Activated CD4-positive, alpha-beta T cell treated with anti-CD3 and anti-CD28 coated beads, Interleukin-2, amount 50 U/mL, for 24 hours (primary cell): ENCODE data around the gene HEXD.
"Not testable (repeated sequence)": the region's sequence is repeated elsewhere in the genome, so short reads cannot be mapped to it uniquely, and the experiment has no call there.

ENCODE experiments used
- DNase-seq, 2 donors: peaks; one replicate each; pipeline ENCODE4 v3.0.0-alpha.2; 2020; ENCODE audit warnings: low read depth in 1 of 2, low spot score in 1 of 2

The HEXD gene

DNA sequence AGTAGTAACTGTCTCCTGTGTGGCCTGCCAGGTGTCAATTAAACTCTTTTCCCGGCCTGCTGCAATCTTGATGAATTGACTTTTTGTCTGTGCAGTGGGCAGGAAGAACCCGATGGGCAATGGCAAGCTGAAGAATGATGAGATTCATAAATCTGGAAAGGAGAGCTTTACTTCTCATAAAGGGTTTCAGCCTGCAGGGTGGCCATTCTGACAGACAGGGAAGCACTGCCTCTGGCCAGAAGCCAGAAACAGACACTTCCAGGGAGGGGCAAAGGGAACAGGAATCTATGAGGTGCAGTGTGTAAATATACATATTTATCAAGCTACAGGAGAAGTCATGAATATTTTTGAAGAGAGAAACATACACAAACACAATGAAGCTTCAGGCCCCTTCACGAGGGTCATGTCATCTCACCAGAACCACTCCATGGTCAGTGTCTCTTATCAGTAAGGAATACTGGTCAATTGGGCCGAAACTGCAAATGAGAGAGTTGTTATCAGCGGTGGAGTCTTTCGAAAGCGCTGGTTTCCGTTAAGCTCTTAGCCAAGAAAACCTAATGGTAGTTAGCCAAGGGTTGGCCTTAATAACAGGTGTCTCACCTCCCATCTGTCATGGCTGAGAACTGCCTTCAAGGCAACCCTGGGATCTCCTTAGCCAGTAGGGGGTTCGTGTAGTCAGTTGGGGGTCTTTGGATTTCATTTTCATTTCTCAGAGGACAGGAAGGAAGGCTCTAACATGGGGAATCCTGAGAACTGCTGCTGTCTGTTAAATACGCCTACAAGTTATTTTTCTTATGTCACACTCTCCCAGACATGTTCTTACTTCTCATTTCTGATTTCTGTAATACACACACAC is 39.2 kb downstream of the HEXD start:
- no peak for DNase-seq

DNA sequence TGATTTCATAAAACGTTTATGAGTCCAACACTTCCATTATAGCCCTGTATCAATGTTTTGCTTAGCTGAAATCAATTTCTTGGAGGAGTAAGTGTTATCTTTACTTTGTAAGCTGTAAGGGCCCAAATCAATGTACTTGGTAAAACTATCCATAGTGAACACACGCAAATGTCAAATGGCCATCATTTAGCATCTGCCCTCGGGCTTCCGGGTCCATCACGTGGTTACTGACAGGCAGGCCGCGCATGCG is 39.7 kb downstream of the HEXD start:
- DNase-seq = no peak

DNA sequence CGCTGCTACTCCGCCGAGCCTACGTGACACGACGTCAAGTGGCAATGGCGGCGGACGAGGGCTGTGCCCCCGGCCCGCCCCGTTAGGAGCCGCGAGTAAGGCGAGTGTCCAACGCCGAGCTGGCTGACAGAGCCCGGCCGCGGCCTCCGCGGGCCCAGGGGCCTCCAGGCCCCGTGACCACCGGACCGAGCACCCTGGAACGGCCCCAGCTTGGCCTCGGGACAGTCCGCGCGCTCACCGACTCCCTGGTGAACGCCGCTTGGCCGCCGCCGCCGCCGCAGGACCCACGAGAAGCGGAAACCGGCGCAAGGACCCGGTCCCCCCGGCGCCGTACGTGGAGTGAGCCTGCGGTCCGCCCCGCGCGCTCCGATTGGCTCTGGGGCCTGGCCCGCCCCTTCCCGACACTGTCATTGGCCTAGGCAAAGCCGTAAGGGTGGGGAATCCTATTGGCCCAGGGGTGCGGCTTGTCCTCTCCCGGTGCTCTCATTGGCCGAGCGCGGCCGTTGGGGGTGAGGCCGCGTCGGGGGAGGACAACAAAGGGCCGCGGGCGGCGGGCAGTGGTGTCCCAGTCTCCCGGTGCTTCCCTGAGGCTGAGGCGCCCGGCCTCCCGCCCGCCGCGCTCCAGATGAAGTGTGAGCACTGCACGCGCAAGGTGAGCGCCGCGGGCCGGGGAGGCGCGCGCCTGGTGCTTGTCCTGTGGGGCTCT is 40.2 kb downstream of the HEXD start, which contains the start of gene NARF:
Gene NARF (plus strand): TSS at position 563 of the 706 bp plus-strand sequence. CDS start 63 bp downstream, at position 626.
- peak; percentile 83 to 94 for DNase-seq

DNA sequence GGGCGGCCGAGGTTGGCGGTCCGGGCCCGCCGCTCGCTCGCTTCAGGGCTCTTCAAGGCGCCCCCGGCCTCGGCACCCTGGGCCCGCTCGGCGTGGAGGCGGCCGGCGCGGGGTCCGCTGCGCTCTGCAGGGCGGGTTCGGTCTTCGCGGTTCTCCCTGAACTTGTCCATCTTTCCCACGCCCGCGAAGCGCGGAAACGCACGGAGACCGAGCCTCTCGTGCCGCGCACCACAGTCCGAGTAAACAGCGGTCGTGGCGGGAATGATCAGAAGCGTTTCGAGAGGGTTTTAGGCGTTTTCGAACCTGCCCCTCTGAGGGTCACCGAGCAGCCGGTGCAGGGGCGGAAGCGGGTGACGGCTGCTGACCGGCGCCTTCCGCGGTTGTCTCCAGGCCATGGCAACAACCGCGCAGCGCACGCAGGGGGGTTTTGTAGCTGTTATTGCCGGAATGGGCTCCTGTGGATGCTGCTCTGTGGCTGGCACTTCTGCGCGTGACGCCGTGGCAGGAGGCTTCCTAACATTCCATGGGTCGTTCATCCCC is 40.8 kb downstream of the HEXD start:
- no peak for DNase-seq

DNA sequence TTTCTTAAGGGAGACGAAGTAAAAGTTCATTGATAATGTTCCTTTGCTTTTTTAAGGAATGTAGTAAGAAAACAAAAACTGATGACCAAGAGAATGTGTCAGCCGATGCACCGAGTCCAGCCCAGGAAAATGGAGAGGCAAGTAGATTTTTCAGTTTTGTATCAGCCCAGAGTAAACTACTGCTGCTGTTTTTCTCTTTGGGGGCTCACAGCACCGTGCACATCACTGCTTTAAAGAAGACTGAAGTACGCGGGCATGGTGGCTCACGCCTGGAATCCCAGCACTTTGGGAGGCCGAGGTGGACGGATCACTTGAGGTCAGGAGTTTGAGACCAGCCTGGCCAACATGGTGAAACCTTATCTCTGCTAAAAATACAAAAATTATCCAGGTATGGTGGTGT is 41.8 kb downstream of the HEXD start:
- DNase-seq = not testable (repeated sequence)

DNA sequence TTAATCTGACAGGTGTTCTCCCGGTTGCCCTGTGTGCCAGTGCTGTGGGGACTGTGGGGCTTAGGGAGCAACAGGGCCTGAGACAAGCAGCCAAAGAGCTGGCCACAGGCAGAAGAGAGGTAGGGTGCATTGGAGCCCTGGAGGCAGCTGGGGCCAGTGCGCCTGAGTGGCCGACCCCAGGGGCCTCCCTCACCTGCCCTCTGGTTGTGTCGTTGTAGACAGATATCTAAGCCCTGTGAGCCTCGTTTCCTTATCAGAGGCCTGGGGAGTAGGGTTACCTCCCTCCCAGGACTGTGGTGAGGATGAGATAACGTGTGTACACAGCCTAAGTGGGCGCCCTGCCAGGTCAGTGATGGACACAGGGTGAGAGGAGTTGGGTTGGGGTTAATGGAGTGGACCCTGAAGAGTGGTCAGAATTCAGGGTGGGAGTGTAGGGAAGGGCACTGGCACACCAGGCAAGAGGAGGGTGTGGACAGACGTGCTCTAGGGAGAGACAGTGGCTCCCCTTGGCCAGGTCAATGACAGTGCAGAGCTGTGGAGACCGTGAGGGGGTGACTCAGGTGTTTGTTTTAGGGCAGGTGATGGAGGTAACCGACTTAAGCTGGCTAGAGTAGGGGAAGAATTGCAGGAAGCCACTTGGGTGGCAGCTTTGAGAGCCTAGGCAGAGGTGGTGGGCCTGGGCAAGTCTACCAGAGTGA is 43.8 kb downstream of the HEXD start:
- DNase-seq = no peak

DNA sequence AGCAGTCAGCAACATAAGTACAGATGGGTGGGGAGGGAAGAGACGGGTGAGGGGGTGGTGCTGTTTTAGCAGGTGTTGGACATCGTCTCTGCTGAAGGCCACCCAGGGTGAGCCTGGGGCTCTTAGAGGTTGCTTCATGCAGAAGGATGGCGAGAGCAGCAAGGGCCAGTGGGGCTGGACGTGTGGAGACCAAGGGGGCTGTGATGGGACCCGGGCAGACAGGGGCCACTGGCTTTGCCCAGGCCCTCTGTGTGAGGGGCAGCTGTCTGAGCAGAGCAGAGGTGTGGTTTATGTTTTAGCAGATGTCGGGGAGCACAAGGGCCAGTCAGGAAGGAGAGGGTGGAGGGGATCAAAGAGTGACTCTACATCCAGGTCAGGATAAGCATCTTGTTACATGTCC is 45.2 kb downstream of the HEXD start:
- DNase-seq = no peak

DNA sequence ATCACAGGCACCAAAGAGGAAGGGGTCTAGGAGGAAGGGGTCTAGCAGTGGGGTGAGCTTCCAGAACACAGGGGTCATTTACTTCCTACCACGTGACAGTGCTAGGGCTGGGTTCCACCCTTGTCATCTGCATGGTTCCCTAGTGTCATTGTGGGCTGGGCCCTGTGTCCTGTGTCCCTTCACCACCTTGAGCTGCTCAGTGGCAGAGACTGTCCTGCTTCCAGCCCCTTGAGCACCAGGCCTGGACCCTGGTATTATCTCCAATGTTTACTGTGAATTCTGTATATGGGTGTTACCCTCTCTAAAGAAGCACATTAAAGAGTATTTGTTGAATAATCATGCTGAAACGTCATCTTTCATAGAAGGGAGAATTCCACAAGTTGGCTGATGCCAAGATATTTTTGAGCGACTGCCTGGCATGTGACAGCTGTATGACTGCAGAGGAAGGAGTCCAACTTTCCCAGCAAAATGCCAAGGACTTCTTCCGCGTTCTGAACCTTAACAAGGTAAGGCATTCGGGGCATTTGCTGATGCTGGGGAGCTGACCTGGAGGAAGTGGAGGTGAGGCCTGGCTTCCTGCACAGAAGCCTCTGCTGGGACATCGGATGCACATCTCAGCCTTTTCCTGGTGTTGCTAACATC is 45.9 kb downstream of the HEXD start:
- DNase-seq = no peak

DNA sequence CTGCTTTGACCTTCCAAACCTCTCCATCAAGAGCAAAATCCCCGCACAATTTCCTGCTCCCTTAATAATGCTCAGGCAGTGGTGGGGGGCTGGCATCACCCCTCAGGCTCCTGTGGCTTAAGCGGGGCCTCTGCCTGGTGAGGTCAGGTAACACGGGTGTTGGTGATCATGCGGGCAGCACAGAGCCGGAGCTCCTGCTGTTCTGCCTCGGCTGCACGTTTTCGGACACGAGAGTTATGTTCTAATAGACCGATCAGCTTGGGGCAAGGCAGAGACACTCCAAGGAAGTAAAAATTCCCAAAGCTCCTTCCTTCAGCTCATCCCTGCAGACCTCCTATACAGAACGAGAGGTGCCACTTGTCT is 46.4 kb downstream of the HEXD start:
- DNase-seq = no peak

DNA sequence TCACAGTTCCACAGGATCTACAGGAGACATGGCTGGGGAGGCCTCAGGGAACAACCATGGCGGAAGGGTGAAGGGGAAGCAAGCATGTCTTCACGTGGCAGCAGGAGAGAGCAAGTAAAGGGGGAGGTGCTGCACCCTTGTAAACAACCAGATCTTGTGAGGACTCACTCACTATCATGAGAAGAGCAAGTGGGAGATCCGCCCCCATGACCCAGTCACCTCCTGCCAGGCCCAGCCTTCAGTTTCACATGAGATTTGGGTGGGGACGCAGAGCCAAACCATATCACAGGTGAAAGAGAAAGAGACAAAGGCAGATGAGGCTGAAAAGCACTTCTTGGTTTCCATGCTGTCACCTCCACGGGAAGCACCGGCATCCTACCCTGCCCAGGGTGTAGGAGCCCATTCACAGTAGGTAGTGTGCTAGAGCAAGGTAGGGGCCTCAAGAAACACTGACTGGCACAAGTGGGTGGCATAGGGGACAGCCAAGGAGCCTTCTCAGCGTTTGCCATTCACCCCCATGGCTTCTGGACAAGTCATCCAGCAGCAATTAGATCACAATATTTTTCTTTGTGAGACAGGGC is 47.0 kb downstream of the HEXD start:
- DNase-seq = no peak

DNA sequence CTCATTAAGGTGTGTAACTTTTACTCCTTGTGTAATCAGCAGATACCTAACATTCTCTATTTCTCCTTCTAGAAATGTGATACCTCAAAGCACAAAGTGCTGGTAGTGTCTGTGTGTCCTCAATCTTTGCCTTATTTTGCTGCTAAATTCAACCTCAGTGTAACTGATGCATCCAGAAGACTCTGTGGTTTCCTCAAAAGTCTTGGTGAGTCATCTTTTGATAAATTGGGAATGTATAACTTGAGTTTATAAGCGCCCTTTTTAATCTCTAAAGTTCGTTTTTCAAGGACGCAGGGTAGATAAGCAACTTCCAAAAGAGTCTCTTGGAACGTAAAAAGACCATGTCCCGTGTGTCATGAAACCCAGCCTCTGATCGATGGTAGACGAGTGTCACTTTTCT is 50.5 kb downstream of the HEXD start:
- no peak for DNase-seq

DNA sequence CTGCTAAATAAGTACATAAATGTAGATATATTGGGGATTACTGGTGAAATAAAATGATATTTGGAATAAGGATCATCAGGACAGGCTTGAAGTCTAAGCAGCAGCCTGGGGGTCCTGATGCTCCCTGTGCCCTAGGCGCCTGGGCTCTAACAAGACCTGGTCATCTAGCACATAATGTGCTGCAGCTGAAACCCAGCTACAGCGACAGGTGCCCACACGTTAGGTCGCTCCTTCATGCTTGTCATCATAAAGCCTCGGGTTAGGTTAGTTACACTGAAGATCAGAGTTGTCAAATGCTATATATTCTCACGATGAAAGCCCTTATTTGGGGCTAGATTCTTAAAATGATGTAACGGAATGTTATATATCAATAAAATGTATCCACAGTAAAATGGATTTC is 51.9 kb downstream of the HEXD start:
- DNase-seq = no peak

DNA sequence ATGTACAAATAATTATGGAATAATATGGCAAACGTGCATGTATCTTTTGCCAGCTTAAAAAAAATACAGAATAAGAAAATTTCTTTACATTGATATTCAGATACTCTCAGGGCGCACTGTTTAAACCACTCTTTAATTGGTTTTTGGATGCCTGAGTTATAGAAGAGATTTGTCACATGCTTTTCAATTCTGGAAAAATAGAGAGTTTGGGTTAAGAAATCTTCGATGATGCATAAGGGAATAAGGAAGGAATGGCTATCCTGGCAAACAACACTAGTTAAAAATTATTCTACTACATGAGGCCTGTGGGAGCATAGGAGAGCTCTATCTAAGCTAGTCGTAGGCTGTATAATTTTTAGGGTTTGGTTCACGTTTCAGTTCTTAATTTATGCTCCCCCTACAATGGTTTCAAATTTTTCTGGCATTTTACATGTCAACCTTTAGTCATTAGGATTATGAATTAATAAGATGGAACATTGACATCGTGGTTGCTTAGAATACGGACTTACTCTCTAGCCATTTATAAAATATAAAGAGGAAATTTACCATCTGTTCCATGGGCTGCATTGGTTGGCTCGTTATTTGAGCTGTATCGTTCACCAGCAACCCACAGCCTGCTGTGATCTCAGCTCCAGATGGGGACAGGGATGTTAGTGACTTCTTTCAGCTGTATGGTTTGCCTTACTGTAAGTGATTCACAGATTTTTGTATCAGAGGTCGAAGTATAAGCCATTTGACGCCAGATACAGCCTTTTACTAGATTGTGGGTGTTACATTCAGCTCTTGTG is 56.3 kb downstream of the HEXD start:
- no peak for DNase-seq

DNA sequence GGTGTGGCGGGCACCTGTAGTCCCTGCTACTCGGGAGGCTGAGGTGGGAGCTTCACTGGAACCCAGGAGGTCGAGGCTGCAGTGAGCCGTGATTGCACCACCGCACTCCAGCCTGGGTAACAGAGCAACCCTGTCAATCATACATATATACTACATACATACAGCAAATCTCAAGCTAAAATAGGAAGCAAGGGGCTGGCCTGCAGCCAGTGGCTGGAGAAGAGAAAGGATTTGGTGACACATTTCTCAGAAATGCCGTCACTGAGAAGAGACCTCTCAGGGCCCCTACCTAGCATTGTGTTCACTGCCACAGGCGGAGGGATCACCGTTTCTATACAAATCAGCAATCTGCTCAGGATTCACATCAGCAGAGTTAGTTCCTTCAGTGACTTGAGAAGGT is 57.3 kb downstream of the HEXD start:
- no peak for DNase-seq

DNA sequence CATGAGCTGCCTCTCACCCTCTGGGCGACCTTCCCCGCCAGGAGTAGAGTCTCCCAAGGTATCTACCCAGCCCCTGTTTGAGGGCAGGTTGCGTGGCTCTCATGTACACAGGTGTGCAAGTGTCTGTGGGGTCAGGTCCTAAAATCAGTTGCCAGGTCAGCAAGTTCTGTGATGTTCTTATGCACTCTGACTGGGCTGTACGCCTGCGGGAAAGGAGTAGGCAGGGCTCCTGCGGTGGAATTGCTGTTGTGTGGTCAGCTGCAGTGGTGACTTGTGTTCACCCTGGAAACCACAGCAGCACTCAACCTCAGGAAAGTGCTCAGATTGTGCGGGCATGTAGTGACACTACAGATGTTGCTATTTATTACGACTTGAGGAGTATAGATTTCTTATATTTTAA is 59.8 kb downstream of the HEXD start:
- DNase-seq = no peak

DNA sequence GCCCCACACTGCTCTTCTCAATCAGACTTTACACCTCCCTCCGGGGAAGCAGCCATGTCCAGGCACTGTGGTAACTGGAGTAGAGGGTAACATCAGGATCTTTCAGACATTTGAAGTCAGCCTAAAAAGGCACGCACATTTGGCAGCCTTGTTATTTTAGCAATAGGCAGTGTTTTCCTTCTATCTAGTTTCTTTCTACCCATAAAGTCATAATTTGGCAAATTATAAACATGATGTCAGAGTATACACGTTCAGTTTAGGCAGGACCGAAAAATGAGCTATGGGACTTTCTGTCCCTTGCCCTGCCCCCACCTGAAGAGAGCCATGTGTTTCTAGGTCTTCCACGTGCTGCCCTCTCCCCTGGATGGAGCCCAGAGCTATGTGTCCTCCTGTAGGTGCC is 61.5 kb downstream of the HEXD start:
- DNase-seq = no peak

DNA sequence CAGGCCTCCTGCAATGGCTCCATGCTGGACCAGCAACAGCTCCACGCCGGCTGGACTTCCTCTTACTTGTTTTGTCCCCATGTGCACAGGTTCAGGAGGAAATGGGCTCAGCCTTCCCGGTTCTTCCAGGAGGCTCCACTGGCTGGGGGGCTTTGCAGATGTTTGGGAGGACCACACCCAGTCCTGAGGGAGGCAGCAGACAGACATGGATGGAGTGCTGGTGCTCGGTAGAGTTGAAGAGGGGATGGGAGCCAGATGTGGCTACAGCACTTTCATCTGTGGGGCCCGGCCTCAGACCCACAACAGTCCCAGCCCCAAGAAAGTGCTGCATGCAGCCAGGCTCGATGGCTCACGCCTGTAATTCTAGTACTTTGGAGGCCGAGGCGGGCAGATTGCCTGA is 62.2 kb downstream of the HEXD start:
- DNase-seq = no peak

DNA sequence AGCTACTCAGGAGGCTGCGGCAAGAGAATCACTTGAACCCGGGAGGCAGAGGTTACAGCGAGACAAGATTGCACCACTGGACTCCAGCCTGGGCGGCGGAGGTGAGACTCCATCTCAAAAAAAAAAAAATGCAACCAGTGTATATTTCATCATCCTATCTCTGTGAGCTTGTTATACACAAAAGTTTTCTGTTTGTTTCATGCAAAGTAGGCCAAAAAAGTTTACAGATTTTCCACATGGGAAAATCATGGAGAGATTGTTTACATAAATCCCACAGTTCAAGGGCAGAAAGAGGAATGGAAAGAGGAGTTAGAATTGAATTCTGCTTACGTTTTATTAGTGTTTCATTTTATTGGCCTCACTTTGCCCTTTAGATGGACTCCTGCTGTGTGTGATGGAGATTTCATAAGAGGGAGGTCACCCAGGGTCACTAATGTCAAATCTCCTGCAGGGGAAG is 65.1 kb downstream of the HEXD start:
- DNase-seq = no peak

DNA sequence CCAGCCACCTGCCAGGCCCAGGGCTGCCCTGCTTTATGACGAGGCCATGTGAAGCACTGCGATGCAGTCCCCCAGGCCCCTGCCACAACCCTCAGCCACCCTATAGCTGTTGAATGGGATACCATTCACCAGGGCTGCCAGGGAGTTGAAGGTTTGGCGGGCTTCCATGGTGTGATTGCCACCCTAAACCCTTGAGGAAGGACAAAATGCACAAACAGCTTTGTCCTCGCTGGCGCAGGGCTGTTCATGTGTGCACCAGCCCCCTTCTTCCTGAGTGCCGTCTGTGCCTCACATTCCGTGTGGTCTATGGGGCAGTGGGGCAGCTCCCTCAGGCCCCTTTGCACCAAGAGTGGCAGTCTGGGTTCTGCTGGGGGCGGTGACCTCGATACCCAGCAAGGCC is 65.7 kb downstream of the HEXD start:
- DNase-seq = no peak
